H9 (cell line): Measurements from ENCODE around the gene NR5A1. TPM values are rescaled to one million over a fixed set of nuclear protein-coding genes. Genes with fewer than 3 reads are reported as not detected.

ENCODE experiments used
- DNase-seq: peaks from one replicate; pipeline ENCODE4 v3.0.0-alpha.2; 2017
- H2AFZ ChIP-seq: one replicate; pipeline ENCODE4 v1.6.1; 2013; ENCODE audit warnings: mild to moderate bottlenecking, low read length, control low read depth, moderate library complexity
- H2AK5ac ChIP-seq: 2 replicates; pipeline ENCODE4 v1.6.1; 2013; ENCODE audit warnings: low read length, control low read depth, mixed read lengths; ENCODE audit not compliant: insufficient read length
- H2BK120ac ChIP-seq: one replicate; pipeline ENCODE4 v1.6.1; 2013; ENCODE audit warnings: low read depth, mild to moderate bottlenecking, low read length, control low read depth, inconsistent platforms; ENCODE audit not compliant: poor library complexity, severe bottlenecking
- H2BK12ac ChIP-seq: 2 replicates; pipeline ENCODE4 v1.6.1; 2013; ENCODE audit warnings: low read length, control low read depth, mixed read lengths, low read depth; ENCODE audit not compliant: insufficient read length
- H2BK15ac ChIP-seq: 2 replicates; pipeline ENCODE4 v1.6.1; 2013; ENCODE audit warnings: low read depth, low read length, control low read depth
- H2BK20ac ChIP-seq: one replicate; pipeline ENCODE4 v1.6.1; 2013; ENCODE audit warnings: low read depth, mild to moderate bottlenecking, low read length, control low read depth, inconsistent platforms; ENCODE audit not compliant: poor library complexity, severe bottlenecking
- H2BK5ac ChIP-seq: 2 replicates; pipeline ENCODE4 v1.6.1; 2013; ENCODE audit warnings: low read length, control low read depth, mixed read lengths; ENCODE audit not compliant: insufficient read length
- H3K14ac ChIP-seq: 2 replicates; pipeline ENCODE4 v1.6.1; 2013; ENCODE audit warnings: low read length, control low read depth; ENCODE audit not compliant: insufficient read depth
- H3K18ac ChIP-seq: 2 replicates; pipeline ENCODE4 v1.6.1; 2013; ENCODE audit warnings: low read depth, mild to moderate bottlenecking, mixed read lengths, low read length, control low read depth; ENCODE audit not compliant: insufficient read length
- H3K23ac ChIP-seq: 2 replicates; pipeline ENCODE4 v1.6.1; 2013; ENCODE audit warnings: low read length, control low read depth, mixed read lengths, low read depth; ENCODE audit not compliant: insufficient read length
- H3K23me2 ChIP-seq: 2 replicates; pipeline ENCODE4 v1.6.1; 2013; ENCODE audit warnings: low read depth, mild to moderate bottlenecking, mixed read lengths, low read length, control low read depth; ENCODE audit not compliant: insufficient read length, poor library complexity, severe bottlenecking
- H3K27ac ChIP-seq: 2 replicates; pipeline ENCODE4 v1.5.1; 2013; ENCODE audit warnings: low read length, control low read depth, mixed read lengths, low read depth; ENCODE audit not compliant: insufficient read length
- H3K27me3 ChIP-seq: 2 replicates; pipeline ENCODE4 v1.6.1; 2013; ENCODE audit warnings: low read length, control low read depth, inconsistent platforms; ENCODE audit not compliant: insufficient read depth
- H3K4ac ChIP-seq: 2 replicates; pipeline ENCODE4 v1.6.1; 2013; ENCODE audit warnings: low read depth, mild to moderate bottlenecking, control low read depth, inconsistent platforms, low read length, moderate library complexity
- H3K4me1 ChIP-seq: 2 replicates; pipeline ENCODE4 v1.6.1; 2013; ENCODE audit warnings: low read length, control low read depth, inconsistent platforms; ENCODE audit not compliant: insufficient read depth
- H3K4me2 ChIP-seq: 2 replicates; pipeline ENCODE4 v1.6.1; 2013; ENCODE audit warnings: low read length, control low read depth, mixed read lengths; ENCODE audit not compliant: insufficient read length, insufficient read depth
- H3K56ac ChIP-seq: 2 replicates; pipeline ENCODE4 v1.6.1; 2013; ENCODE audit warnings: low read depth, mild to moderate bottlenecking, mixed read lengths, low read length, control low read depth; ENCODE audit not compliant: insufficient read length
- H3K79me1 ChIP-seq: 2 replicates; pipeline ENCODE4 v1.6.1; 2013; ENCODE audit warnings: low read depth, mild to moderate bottlenecking, moderate library complexity, low read length, control low read depth, inconsistent platforms; ENCODE audit not compliant: insufficient read depth, poor library complexity, severe bottlenecking
- H3K79me2 ChIP-seq: 2 replicates; pipeline ENCODE4 v1.6.1; 2013; ENCODE audit warnings: low read length, control low read depth, inconsistent platforms; ENCODE audit not compliant: insufficient read depth
- H3K9ac ChIP-seq: 2 replicates; pipeline ENCODE4 v1.6.1; 2013; ENCODE audit warnings: low read length, control low read depth, mixed read lengths; ENCODE audit not compliant: insufficient read length; ENCODE audit errors: extremely low read depth
- H3K9me3 ChIP-seq: one replicate; pipeline ENCODE4 v1.6.1; 2013; ENCODE audit warnings: low read depth, low read length, inconsistent platforms; ENCODE audit not compliant: control insufficient read depth
- H3T11ph ChIP-seq: one replicate; pipeline ENCODE4 v1.6.1; 2013; ENCODE audit warnings: mild to moderate bottlenecking, low read length, control low read depth, inconsistent platforms
- H4K20me1 ChIP-seq: one replicate; pipeline ENCODE4 v1.6.1; 2013; ENCODE audit not compliant: control insufficient read depth, insufficient read length, insufficient read depth
- H4K5ac ChIP-seq: 2 replicates; pipeline ENCODE4 v1.6.1; 2013; ENCODE audit warnings: low read depth, mild to moderate bottlenecking, mixed read lengths, low read length, control low read depth; ENCODE audit not compliant: insufficient read length
- H4K8ac ChIP-seq: replicated peaks from 2 replicates; pipeline ENCODE4 v1.6.1; 2013; ENCODE audit warnings: low read length, control low read depth, mixed read lengths, low read depth; ENCODE audit not compliant: insufficient read length
- H4K91ac ChIP-seq: 2 replicates; pipeline ENCODE4 v1.6.1; 2013; ENCODE audit warnings: low read depth, mild to moderate bottlenecking, moderate library complexity, mixed read lengths, low read length, control low read depth; ENCODE audit not compliant: insufficient read length
- H3K27ac Mint-ChIP-seq, 3 experiments: 2 replicates in 2 of 3; 3 replicates in 1 of 3; pipeline ENCODE4 v1.8.0; 2020 to 2021; ENCODE audit warnings: mixed read lengths in 3 of 3, mild to moderate bottlenecking in 1 of 3, moderate library complexity in 1 of 3
- H3K27me3 Mint-ChIP-seq: 2 replicates; pipeline ENCODE4 v1.8.0; 2021; ENCODE audit warnings: low read depth, mild to moderate bottlenecking, moderate library complexity, mixed read lengths
- H3K36me3 Mint-ChIP-seq, 3 experiments: 2 replicates in 2 of 3; 3 replicates in 1 of 3; pipeline ENCODE4 v1.8.0; 2020 to 2021; ENCODE audit warnings: low read depth in 3 of 3, mixed read lengths in 3 of 3; ENCODE audit not compliant: insufficient read depth in 1 of 3
- H3K4me1 Mint-ChIP-seq, 2 experiments: 2 replicates each; pipeline ENCODE4 v1.8.0; 2020; ENCODE audit warnings: mixed read lengths in 2 of 2
- H3K4me3 Mint-ChIP-seq, 2 experiments: 2 replicates in 1 of 2; 3 replicates in 1 of 2; pipeline ENCODE4 v1.8.0; 2020 to 2021; ENCODE audit warnings: mild to moderate bottlenecking in 2 of 2, mixed read lengths in 2 of 2, moderate library complexity in 1 of 2
- H3K9me3 Mint-ChIP-seq, 2 experiments: 2 replicates in 1 of 2; 3 replicates in 1 of 2; pipeline ENCODE4 v1.8.0; 2020; ENCODE audit warnings: mild to moderate bottlenecking in 2 of 2, mixed read lengths in 2 of 2, moderate library complexity in 1 of 2
- CTCF ChIP-seq: fragments of 200-600 bp; sonication (generic); conservative IDR thresholded peaks from 3 replicates; pipeline ENCODE4 v1.8.0; 2021; ENCODE audit warnings: antibody characterized with exemption, mild to moderate bottlenecking
- WGBS: extraction: QIAGEN DNeasy Blood & Tissue Kit; methylation state at CpG from one replicate; pipeline ENCODE4 v1.1.7; 2013; ENCODE audit warnings: missing lambda C conversion rate, low lambda C conversion rate, mixed read lengths; ENCODE audit not compliant: insufficient read length; ENCODE audit errors: extremely low coverage; 5-methylcytosine and 5-hydroxymethylcytosine counted together
- total RNA-seq: library from RNA; stranded (reverse); gene quantifications from 2 replicates; pipeline ENCODE4 v1.2.1, GENCODE V29; 2021

Gene NR5A1
- total RNA-seq, 1 experiment from 2014 or later = 0.37 TPM

- Mint-ChIP-seq H3K4me3 (no peak overlapping the region), H3K9me3 (no peaks in the 10 kb centered on the region), H3K27me3 (peaks cover 6% of the 10 kb centered on the region), H3K36me3 (no peaks in the 10 kb centered on the region), H3K4me1 (peaks cover 7 to 11% of the 10 kb centered on the region in 2 experiments), H3K27ac (no peak overlapping the region)
- no peak overlapping the region for H4K91ac ChIP-seq
- TF ChIP-seq CTCF = peak; percentile 37; the same call in 2 of the 3 replicates
- DNase-seq = peak; percentile 32
- no peak overlapping the region for H3K18ac ChIP-seq
- H2BK5ac ChIP-seq = no peak overlapping the region
- no peak overlapping the region for H2BK120ac ChIP-seq
- no peak overlapping the region for H3K27ac ChIP-seq
- H2BK15ac ChIP-seq = no peak overlapping the region
- WGBS = no CpG with 5 or more reads among the region's 8 CpGs
- H3K79me2 ChIP-seq = no peaks in the 10 kb centered on the region
- no peak overlapping the region for H4K8ac ChIP-seq
- no peaks in the 10 kb centered on the region for H3K79me1 ChIP-seq
- H3K9ac ChIP-seq = no peak overlapping the region
- no peak overlapping the region for H3K4ac ChIP-seq
- H3K23me2 ChIP-seq = no peaks in the 10 kb centered on the region
- no peak overlapping the region for H2AFZ ChIP-seq
- peaks cover 2% of the 10 kb centered on the region for H4K20me1 ChIP-seq
- no peak overlapping the region for H4K5ac ChIP-seq
- H3K14ac ChIP-seq = no peak overlapping the region
- no peak overlapping the region for H2AK5ac ChIP-seq
- H2BK12ac ChIP-seq = no peak overlapping the region
- no peak overlapping the region for H3K56ac ChIP-seq
- no peak overlapping the region for H3K23ac ChIP-seq
- no peak overlapping the region for H3K4me2 ChIP-seq
- peaks cover under 1% of the 10 kb centered on the region; the same call in 1 of the 2 replicates for H3K27me3 ChIP-seq
- no peak overlapping the region for H2BK20ac ChIP-seq
- no peaks in the 10 kb centered on the region for H3K4me1 ChIP-seq
- H3T11ph ChIP-seq = no peak overlapping the region
- H3K9me3 ChIP-seq = no peaks in the 10 kb centered on the region
Measured at GRCh38 chr9:124457887-124458431, 49.2 kb downstream of the NR5A1 start.
